K562 (cell line): ENCODE results near the gene PPP3CA. TPM values are rescaled to one million over a fixed set of nuclear protein-coding genes. Genes with fewer than 3 reads are reported as not detected.

Source experiments
- ATAC-seq: fragments of 200-7000 bp; cut with Tn5 transposase; 3 replicates; pipeline ENCODE4 v1.9.1; 2020; ENCODE audit warnings: moderate library complexity
- BruUV-seq: library from RNA; stranded (reverse); fragments of 400-500 nt; replicated peaks from 2 replicates; lab custom pipeline; 2021; lab: Mats Ljungman, UMichigan
- CTCF ChIA-PET: fragments of 300-600 bp; formaldehyde crosslinking; extraction: SDS; loops from one replicate; lab custom pipeline; 2021; ENCODE audit warnings: low intra/inter-chr PET ratio; lab: Yijun Ruan, JAX
- POLR2A ChIA-PET: fragments of 300-600, 350-650 bp; sonication (Branson Sonifier 250); formaldehyde crosslinking; extraction: SDS; loops from one replicate; lab custom pipeline; 2021; ENCODE audit warnings: antibody characterized with exemption, inconsistent platforms; lab: Yijun Ruan, JAX
- DNase-seq, 4 experiments: peaks; one replicate each; pipeline versions ENCODE4 v3.0.0 to v3.0.0-alpha.2; 2011 to 2018; ENCODE audit warnings: low spot score in 3 of 4, mixed read lengths in 3 of 4; ENCODE audit errors: extremely low read depth in 1 of 4
- FAIRE-seq: peaks from 2 replicates; lab custom pipeline; 2011; peaks lifted over from hg19 to GRCh38; lab: Jason Lieb, UNC
- H2AFZ ChIP-seq: 2 replicates; pipeline ENCODE4 v1.6.0; 2011; ENCODE audit warnings: low read depth, low read length, control low read depth, inconsistent platforms
- H3K27ac ChIP-seq: fragments of 200-600 bp; 3 replicates; pipeline ENCODE4 v1.8.0; 2011; ENCODE audit warnings: low read depth, mild to moderate bottlenecking, control low read depth, inconsistent platforms, low read length, moderate library complexity, mixed read lengths; ENCODE audit errors: extremely low read depth
- H3K27me3 ChIP-seq, 2 experiments: fragments of 300-600 bp in 1 of 2; 2 replicates in 1 of 2; 3 replicates in 1 of 2; pipeline versions ENCODE4 v1.6.0 to v1.8.0; 2011; ENCODE audit warnings: inconsistent platforms in 2 of 2, low read length in 2 of 2, mild to moderate bottlenecking in 1 of 2, mixed read lengths in 1 of 2, moderate library complexity in 1 of 2; ENCODE audit not compliant: control insufficient read depth in 2 of 2, insufficient read depth in 2 of 2
- H3K36me3 ChIP-seq: fragments of 300-600 bp; 3 replicates; pipeline ENCODE4 v1.8.0; 2011; ENCODE audit warnings: mild to moderate bottlenecking, low read length, inconsistent platforms; ENCODE audit not compliant: control insufficient read depth, insufficient read depth
- H3K4me1 ChIP-seq, 2 experiments: fragments of 200-600 bp in 1 of 2; replicated peaks in 1 of 2; 2 replicates in 1 of 2; 3 replicates in 1 of 2; pipeline versions ENCODE4 v1.5.1 to v1.8.0; 2011; ENCODE audit warnings: inconsistent platforms in 2 of 2, low read length in 2 of 2, mild to moderate bottlenecking in 1 of 2, mixed read lengths in 1 of 2, moderate library complexity in 1 of 2; ENCODE audit not compliant: control insufficient read depth in 2 of 2, insufficient read depth in 2 of 2
- H3K4me2 ChIP-seq: 2 replicates; pipeline ENCODE4 v1.6.1; 2011; ENCODE audit warnings: low read length, control low read depth, inconsistent platforms, mixed read lengths; ENCODE audit not compliant: insufficient read depth
- H3K4me3 ChIP-seq: fragments of 200-600 bp; sonication (generic), shearing (Covaris generic); 2 replicates; pipeline ENCODE4 v1.5.1; 2016; ENCODE audit warnings: control low read depth, inconsistent platforms
- H3K79me2 ChIP-seq: fragments of 200-600 bp; 3 replicates; pipeline ENCODE4 v1.8.0; 2011; ENCODE audit warnings: low read length, inconsistent platforms; ENCODE audit not compliant: control insufficient read depth, insufficient read depth
- H3K9ac ChIP-seq, 2 experiments: 2 replicates each; pipeline versions ENCODE4 v1.6.0 to v1.6.1; 2011; ENCODE audit warnings: low read depth in 2 of 2, low read length in 2 of 2, control low read depth in 1 of 2, inconsistent platforms in 1 of 2, mild to moderate bottlenecking in 1 of 2, mixed read lengths in 1 of 2; ENCODE audit not compliant: insufficient read depth in 1 of 2
- H3K9me1 ChIP-seq: one replicate; pipeline ENCODE4 v1.6.0; 2011; ENCODE audit warnings: inconsistent platforms, mild to moderate bottlenecking, low read length, moderate library complexity; ENCODE audit not compliant: control insufficient read depth, insufficient read depth
- H3K9me3 ChIP-seq: replicated peaks from 2 replicates; pipeline ENCODE4 v1.5.1; 2011; ENCODE audit warnings: low read depth, low read length, inconsistent platforms; ENCODE audit not compliant: control insufficient read depth, insufficient read depth
- H4K20me1 ChIP-seq: replicated peaks from 2 replicates; pipeline ENCODE4 v1.6.1; 2011; ENCODE audit warnings: low read length, inconsistent platforms, mixed read lengths; ENCODE audit not compliant: control insufficient read depth, insufficient read depth
- CBFA2T2 ChIP-seq: fragments of 450-650 bp; conservative IDR thresholded peaks from 2 replicates; pipeline ENCODE4 v1.6.1; 2017; ENCODE audit warnings: mild to moderate bottlenecking
- CEBPB ChIP-seq: fragments of 450-650 bp; IDR thresholded peaks from 2 replicates; pipeline ENCODE4 v1.6.1; 2016; ENCODE audit warnings: missing genetic modification characterization, missing compliant biosample characterization
- CHD7 ChIP-seq: fragments of 200-600 bp; sonication (generic); IDR thresholded peaks from one replicate; pipeline ENCODE4 v1.6.1; 2012; ENCODE audit warnings: mild to moderate bottlenecking, low read depth, low read length, inconsistent platforms
- FOSL1 ChIP-seq: fragments of 200-800 bp; sonication (Bioruptor generic); conservative IDR thresholded peaks from 2 replicates; pipeline ENCODE4 v1.6.1; 2016; ENCODE audit warnings: missing genetic modification characterization, missing compliant biosample characterization
- HMGN3 ChIP-seq: IDR thresholded peaks from 2 replicates; pipeline ENCODE4 v1.6.1; 2011; ENCODE audit warnings: borderline replicate concordance, low read depth, mild to moderate bottlenecking, mixed read lengths, low read length; ENCODE audit not compliant: insufficient read length; ENCODE audit errors: extremely low read depth
- NONO ChIP-seq, 2 experiments: fragments of 200-400 bp in 1 of 2; fragments of 450-650 bp in 1 of 2; formaldehyde crosslinking in 1 of 2; IDR thresholded peaks; 2 replicates each; pipeline ENCODE4 v1.6.1; 2017; ENCODE audit warnings: low read depth in 2 of 2, mild to moderate bottlenecking in 2 of 2, moderate library complexity in 2 of 2, low read length in 1 of 2
- POLR3G ChIP-seq: IDR thresholded peaks from 2 replicates; pipeline ENCODE4 v1.6.1; 2011; ENCODE audit not compliant: insufficient read length, insufficient replicate concordance; ENCODE audit errors: extremely low read depth
- SPI1 ChIP-seq: IDR thresholded peaks from 2 replicates; pipeline ENCODE4 v1.6.1; 2011; ENCODE audit warnings: low read depth, low read length, control low read depth, borderline replicate concordance
- XRCC3 ChIP-seq: fragments of 450-650 bp; IDR thresholded peaks from 2 replicates; pipeline ENCODE4 v1.6.1; 2017; ENCODE audit warnings: mild to moderate bottlenecking, moderate library complexity
- ZNF165 ChIP-seq: fragments of 250-450 bp; sonication (Bioruptor Pico); IDR thresholded peaks from 2 replicates; pipeline ENCODE4 v1.4.0; 2020; ENCODE audit warnings: borderline replicate concordance
- WGBS: fragments of 100-300 bp; shearing (Covaris generic); methylation state at CpG from one replicate; pipeline ENCODE4 v1.1.6; 2016; ENCODE audit warnings: low coverage, mixed read lengths; ENCODE audit not compliant: insufficient coverage; ENCODE audit errors: missing lambda C conversion rate; 5-methylcytosine and 5-hydroxymethylcytosine counted together
- in situ Hi-C: fragments of 300-500 bp; cut with MboI; formaldehyde crosslinking; loops from 4 replicates; pipeline ENCODE4 v1.15.0; 2018; ENCODE audit warnings: inconsistent platforms, mixed read lengths
- intact Hi-C: fragments of 100-400 bp; cut with micrococcal nuclease; formaldehyde crosslinking; loops from 2 replicates; pipeline ENCODE4 v1.14.2; 2022
- polyA plus RNA-seq, 8 experiments: library from polyadenylated mRNA; depleted of rRNA in 4 of 8; stranded (reverse) in 5 of 8; unstranded in 3 of 8; fragments of >200 nt; fragmentation: Nextera tagmentation in 2 of 8; fragmentation: Illumina TruSeq in 1 of 8; extraction: Ambion mirVana in 2 of 8; extraction: Trizol in 1 of 8; gene quantifications; 2 replicates each; pipeline versions ENCODE4 v1.2.1 to v1.2.3, GENCODE V29; 2011 to 2014; ENCODE audit warnings: inconsistent platforms in 1 of 8, missing spikeins in 1 of 8
- total RNA-seq, 7 experiments: library from RNA; depleted of rRNA in 6 of 7; stranded (reverse); fragments of >200 nt in 6 of 7; fragmentation: Illumina TruSeq in 2 of 7; extraction: Trizol in 2 of 7; gene quantifications; 2 replicates each; pipeline versions ENCODE4 v1.2.1 to v1.2.3, GENCODE V29; 2011 to 2021; ENCODE audit warnings: low replicate concordance in 1 of 7

The PPP3CA gene
- total and polyA plus RNA-seq, 9 of the 15 experiments (the other 6 are each of a cell fraction or from before 2014, with no cell fraction given), result 0.94 to 3.2 (median 1.6) TPM

- no peak for TF ChIP-seq XRCC3
- TF ChIP-seq FOSL1 (tag), result no peak
- TF ChIP-seq NONO (IDR thresholded peaks at IDR 0.05; ENCODE audit: low read depth in 2 of 2, low read length in 1 of 2), result no peak
- no peak for TF ChIP-seq CBFA2T2
- TF ChIP-seq POLR3G, result no peak
- TF ChIP-seq ZNF165 (CRISPR knock-in tag), result no peak
- no peak for TF ChIP-seq CEBPB (tag)
These were observed 45.9 kb upstream of the PPP3CA start (continued) for GRCh38 chr4:101393256-101393655.

GRCh38 chr4:101370663-101371210 is 23.4 kb upstream of the PPP3CA start:
- FAIRE-seq, result no peak
- intact Hi-C loops (no loop called here), in situ Hi-C loops (no loop called here)
- no peaks in the 10 kb centered on the region for H3K27me3 ChIP-seq
- ChIA-PET POLR2A (no interaction called here), CTCF (no interaction called here)
- no peaks in the 10 kb centered on the region for H3K4me1 ChIP-seq
- no peak overlapping the region for H3K27ac ChIP-seq
- H3K36me3 ChIP-seq, result no peaks in the 10 kb centered on the region
- no peak overlapping the region for H3K9ac ChIP-seq
- H3K9me1 ChIP-seq, result no peaks in the 10 kb centered on the region
- 6% methylated on average over 3 of the region's 5 CpGs for WGBS
- H2AFZ ChIP-seq, result no peak overlapping the region
- no peaks in the 10 kb centered on the region for H3K79me2 ChIP-seq
- ATAC-seq, result no peak
- no peaks in the 10 kb centered on the region for H4K20me1 ChIP-seq
- BruUV-seq, result no TSS peak
- no peaks in the 10 kb centered on the region for H3K9me3 ChIP-seq
- no peak overlapping the region for H3K4me3 ChIP-seq
- DNase-seq, result no peak
- no peak overlapping the region for H3K4me2 ChIP-seq
- TF ChIP-seq HMGN3, result no peak
- no peak for TF ChIP-seq SPI1
- TF ChIP-seq CHD7, result no peak
